CD8-positive, alpha-beta memory T cell (primary cell): ENCODE results near the gene SUGP1. TPM values are rescaled to one million over a fixed set of nuclear protein-coding genes. Genes with fewer than 3 reads are reported as not detected.
"Not testable (repeated sequence)": the region's sequence is repeated elsewhere in the genome, so short reads cannot be mapped to it uniquely, and the experiment has no call there.

ENCODE experiments used
- CTCF ChIA-PET: fragments of 350-600 bp; sonication (Branson Sonifier 250); formaldehyde crosslinking; loops from one replicate; lab custom pipeline; 2021; ENCODE audit warnings: antibody characterized with exemption; lab: Charles Lee
- POLR2A ChIA-PET: fragments of 350-600 bp; sonication (Branson Sonifier 250); formaldehyde crosslinking; loops from one replicate; lab custom pipeline; 2021; ENCODE audit warnings: antibody characterized with exemption; lab: Charles Lee
- DNase-seq, 5 donors: peaks; one replicate each; pipeline versions ENCODE4 v3.0.0 to v3.0.0-alpha.2; 2020 to 2022; ENCODE audit warnings: mixed read lengths in 1 of 5
- H3K27ac ChIP-seq: one replicate; pipeline ENCODE4 v1.7.0; 2013; ENCODE audit warnings: low read depth, mild to moderate bottlenecking, low read length, moderate library complexity
- H3K27me3 ChIP-seq: 2 replicates; pipeline ENCODE4 v1.7.0; 2013; ENCODE audit warnings: low read length, mild to moderate bottlenecking; ENCODE audit not compliant: insufficient read depth, poor library complexity, severe bottlenecking
- H3K36me3 ChIP-seq: 2 replicates; pipeline ENCODE4 v1.7.0; 2013; ENCODE audit warnings: mild to moderate bottlenecking, low read length, moderate library complexity; ENCODE audit not compliant: insufficient read depth
- H3K4me1 ChIP-seq: 2 replicates; pipeline ENCODE4 v1.7.0; 2013; ENCODE audit warnings: mild to moderate bottlenecking, low read length, moderate library complexity; ENCODE audit not compliant: insufficient read depth
- H3K4me3 ChIP-seq: 2 replicates; pipeline ENCODE4 v1.7.0; 2013; ENCODE audit warnings: mild to moderate bottlenecking, low read length
- H3K9me3 ChIP-seq: 2 replicates; pipeline ENCODE4 v1.7.0; 2013; ENCODE audit warnings: mild to moderate bottlenecking, low read length
- H3K27ac Mint-ChIP-seq, 8 donors: one replicate each; pipeline ENCODE4 v1.8.0; 2020 to 2021; ENCODE audit warnings: mixed read lengths in 8 of 8, mild to moderate bottlenecking in 6 of 8, inconsistent platforms in 3 of 8, moderate library complexity in 3 of 8
- H3K27me3 Mint-ChIP-seq, 2 donors: one replicate each; pipeline ENCODE4 v1.8.0; 2020 to 2021; ENCODE audit warnings: mixed read lengths in 2 of 2, mild to moderate bottlenecking in 1 of 2, moderate library complexity in 1 of 2
- H3K36me3 Mint-ChIP-seq, 3 donors: one replicate each; pipeline ENCODE4 v1.8.0; 2020 to 2021; ENCODE audit warnings: mixed read lengths in 3 of 3, inconsistent platforms in 1 of 3, mild to moderate bottlenecking in 1 of 3
- H3K4me1 Mint-ChIP-seq, 3 donors: one replicate each; pipeline ENCODE4 v1.8.0; 2020 to 2021; ENCODE audit warnings: mixed read lengths in 3 of 3, inconsistent platforms in 1 of 3, mild to moderate bottlenecking in 1 of 3
- H3K4me3 Mint-ChIP-seq, 7 donors: one replicate each; pipeline ENCODE4 v1.8.0; 2020 to 2021; ENCODE audit warnings: mixed read lengths in 7 of 7, mild to moderate bottlenecking in 6 of 7, moderate library complexity in 4 of 7, inconsistent platforms in 2 of 7
- H3K9me3 Mint-ChIP-seq, 5 donors: one replicate each; pipeline ENCODE4 v1.8.0; 2020 to 2022; ENCODE audit warnings: mixed read lengths in 5 of 5, mild to moderate bottlenecking in 3 of 5, moderate library complexity in 2 of 5, inconsistent platforms in 1 of 5
- polyA plus RNA-seq: library from polyadenylated mRNA; unstranded; fragments of 300-500 nt; fragmentation: Illumina TruSeq; gene quantifications from one replicate; pipeline ENCODE4 v1.2.3, GENCODE V29; 2021
- total RNA-seq, 2 experiments: library from RNA; stranded (reverse); gene quantifications; one replicate each; pipeline ENCODE4 v1.2.3, GENCODE V29; 2021

Gene SUGP1
- total and polyA plus RNA-seq, 3 experiments from 2014 or later: 40.8 to 65.9 (median 64.7) TPM

GRCh38 chr19:19356500-19356899 lies 36.2 kb upstream of the SUGP1 start:
- H3K9me3 ChIP-seq: no peaks in the 10 kb centered on the region
- peaks cover 28% of the 10 kb centered on the region for H3K36me3 ChIP-seq
- H3K4me1 ChIP-seq: peaks cover 15% of the 10 kb centered on the region
- ChIA-PET POLR2A (no interaction called here), CTCF (no interaction called here)
- no peak for DNase-seq
- Mint-ChIP-seq H3K27me3 (no peaks in the 10 kb centered on the region), H3K36me3 (peaks cover 0 to 60% (median 1%) of the 10 kb centered on the region in 3 donors), H3K4me3 (no peak overlapping the region), H3K4me1 (peaks cover 15 to 29% (median 16%) of the 10 kb centered on the region in 3 donors), H3K27ac (no peak overlapping the region), H3K9me3 (no peaks in the 10 kb centered on the region)
- H3K27ac ChIP-seq: no peak overlapping the region
- H3K4me3 ChIP-seq: no peak overlapping the region
- H3K27me3 ChIP-seq: no peaks in the 10 kb centered on the region

GRCh38 chr19:19355606-19356139 lies 35.4 kb upstream of the SUGP1 start:
- no peak overlapping the region for H3K4me3 Mint-ChIP-seq

GRCh38 chr19:19354932-19355331 lies 34.6 kb upstream of the SUGP1 start:
- no peaks in the 10 kb centered on the region for H3K27me3 Mint-ChIP-seq
- Histone ChIP-seq H3K4me3 (no peak overlapping the region), H3K36me3 (peaks cover 28% of the 10 kb centered on the region), H3K27me3 (no peaks in the 10 kb centered on the region), H3K4me1 (peaks cover 7% of the 10 kb centered on the region), H3K27ac (no peak overlapping the region), H3K9me3 (no peaks in the 10 kb centered on the region)
- peaks cover 9 to 19% (median 10%) of the 10 kb centered on the region in 3 donors for H3K4me1 Mint-ChIP-seq
- no peak for DNase-seq
- peaks cover 0 to 67% (median 1%) of the 10 kb centered on the region in 3 donors for H3K36me3 Mint-ChIP-seq
- CTCF ChIA-PET: no interaction called here
- H3K27ac Mint-ChIP-seq: peak overlapping the region in 1 of 8 donors; percentile 66
- H3K4me3 Mint-ChIP-seq: no peak overlapping the region
- POLR2A ChIA-PET: no interaction called here
- H3K9me3 Mint-ChIP-seq: no peaks in the 10 kb centered on the region

More at GRCh38 chr19:19355606-19356139, 35.4 kb upstream of the SUGP1 start:
- Mint-ChIP-seq H3K27me3 (no peaks in the 10 kb centered on the region), H3K4me1 (peaks cover 9 to 23% (median 10%) of the 10 kb centered on the region in 3 donors), H3K36me3 (peaks cover 0 to 62% (median 1%) of the 10 kb centered on the region in 3 donors), H3K27ac (peak overlapping the region in 1 of 8 donors; percentile 74), H3K9me3 (no peaks in the 10 kb centered on the region)
- H3K4me1 ChIP-seq: peaks cover 7% of the 10 kb centered on the region
- no peaks in the 10 kb centered on the region for H3K9me3 ChIP-seq
- H3K27ac ChIP-seq: no peak overlapping the region
- H3K4me3 ChIP-seq: no peak overlapping the region
- CTCF ChIA-PET: interaction anchor here (1.0 kb wide), 1 partner anchor 134 kb away, joined by 3 read pairs; no protein-coding TSS in a partner anchor
- H3K27me3 ChIP-seq: no peaks in the 10 kb centered on the region
- POLR2A ChIA-PET: no interaction called here
- DNase-seq: no peak
- H3K36me3 ChIP-seq: peaks cover 28% of the 10 kb centered on the region

DNA sequence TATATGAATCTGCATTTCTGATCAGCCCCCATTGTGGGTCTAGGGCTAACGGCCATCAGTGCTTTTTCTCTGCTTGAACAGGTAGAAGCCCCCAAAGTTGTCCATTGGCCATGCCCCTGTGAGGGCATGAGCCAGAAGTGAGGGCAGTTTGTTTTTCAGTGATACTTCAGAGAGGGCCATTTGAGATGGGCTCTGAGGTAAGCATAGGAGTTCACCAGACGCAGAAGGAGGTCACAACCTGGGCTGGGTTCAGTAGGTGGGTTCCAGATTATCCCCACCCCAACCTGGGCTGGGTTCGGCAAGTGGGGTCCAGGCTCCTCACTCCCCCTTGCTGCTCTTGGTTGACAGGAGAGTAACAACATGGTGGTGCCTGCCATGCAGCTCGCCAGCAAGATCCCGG lies 33.7 kb upstream of the SUGP1 start:
- CTCF ChIA-PET: no interaction called here
- Mint-ChIP-seq H3K36me3 (peaks cover 0 to 75% (median 1%) of the 10 kb centered on the region in 3 donors), H3K4me3 (no peak overlapping the region), H3K27ac (peak overlapping the region in 2 of 8 donors; percentile 50 to 57), H3K9me3 (no peaks in the 10 kb centered on the region), H3K4me1 (peaks cover 9 to 19% (median 10%) of the 10 kb centered on the region in 3 donors), H3K27me3 (no peaks in the 10 kb centered on the region)
- H3K9me3 ChIP-seq: no peaks in the 10 kb centered on the region
- no peaks in the 10 kb centered on the region for H3K27me3 ChIP-seq
- H3K4me1 ChIP-seq: peaks cover 7% of the 10 kb centered on the region
- H3K27ac ChIP-seq: no peak overlapping the region
- H3K4me3 ChIP-seq: no peak overlapping the region
- POLR2A ChIA-PET: interaction anchor here (0.6 kb wide), 1 partner anchor 10 kb away, joined by 3 read pairs; no protein-coding TSS in a partner anchor
- DNase-seq: no peak
- H3K36me3 ChIP-seq: peaks cover 33% of the 10 kb centered on the region

DNA sequence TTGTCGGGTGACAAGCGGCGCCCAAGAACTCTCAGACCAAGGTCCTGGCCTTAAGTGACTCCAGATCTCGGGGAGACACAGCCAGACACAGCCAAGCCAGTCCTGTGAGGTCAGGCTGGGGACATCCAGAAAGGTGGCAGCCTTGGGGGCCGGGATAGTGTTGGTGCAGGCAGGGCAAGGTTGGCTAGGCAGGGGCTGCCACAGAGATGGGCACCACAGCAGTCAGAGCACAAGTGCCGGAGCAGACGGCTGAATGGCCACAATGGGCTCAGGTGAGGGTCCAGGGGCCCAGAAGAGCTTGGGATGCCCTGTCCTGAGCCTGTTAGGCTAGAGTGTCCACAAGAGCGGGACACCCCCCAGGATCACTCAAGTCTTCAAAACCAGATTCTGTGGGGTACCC lies 32.5 kb upstream of the SUGP1 start:
- POLR2A ChIA-PET: no interaction called here
- no peak overlapping the region for H3K4me3 ChIP-seq
- Mint-ChIP-seq H3K4me3 (no peak overlapping the region), H3K27me3 (no peaks in the 10 kb centered on the region), H3K36me3 (peaks cover 0 to 82% (median 1%) of the 10 kb centered on the region in 3 donors), H3K27ac (peak overlapping the region in 1 of 8 donors; percentile 19), H3K4me1 (peaks cover 0 to 7% (median 3%) of the 10 kb centered on the region in 3 donors), H3K9me3 (no peaks in the 10 kb centered on the region)
- H3K4me1 ChIP-seq: no peaks in the 10 kb centered on the region
- peaks cover 39% of the 10 kb centered on the region for H3K36me3 ChIP-seq
- H3K9me3 ChIP-seq: no peaks in the 10 kb centered on the region
- H3K27me3 ChIP-seq: no peaks in the 10 kb centered on the region
- H3K27ac ChIP-seq: no peak overlapping the region
- CTCF ChIA-PET: no interaction called here
- DNase-seq: no peak

DNA sequence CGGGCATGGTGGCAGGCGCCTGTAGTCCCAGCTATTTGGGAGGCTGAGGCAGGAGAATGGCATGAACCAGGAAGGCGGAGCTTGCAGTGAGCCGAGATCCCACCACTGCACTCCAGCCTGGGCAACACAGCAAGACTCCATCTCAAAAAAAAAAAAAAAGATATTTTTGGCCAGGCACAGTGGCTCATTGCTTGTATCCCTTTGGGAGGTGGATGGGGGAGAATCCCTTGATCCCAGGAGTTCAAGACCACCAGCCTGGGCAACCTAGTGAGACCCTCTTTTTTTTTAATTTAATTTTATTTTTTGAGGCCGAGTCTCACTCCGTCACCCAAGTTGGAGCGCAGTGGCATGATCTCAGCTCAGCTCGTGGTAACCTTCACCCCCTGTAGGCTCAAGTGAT lies 30.4 kb upstream of the SUGP1 start:
- H3K27me3 Mint-ChIP-seq, H3K27ac ChIP-seq, H3K4me1 Mint-ChIP-seq, H3K27me3 ChIP-seq, CTCF ChIA-PET, H3K4me3 ChIP-seq, H3K9me3 Mint-ChIP-seq, POLR2A ChIA-PET, DNase-seq, H3K4me1 ChIP-seq, H3K9me3 ChIP-seq, H3K4me3 Mint-ChIP-seq: not testable (repeated sequence)
- Mint-ChIP-seq H3K27ac (peak overlapping the region in 1 of 8 donors; percentile 77), H3K36me3 (peaks cover 0 to 82% (median 7%) of the 10 kb centered on the region in 3 donors)
- H3K36me3 ChIP-seq: peaks cover 48% of the 10 kb centered on the region

DNA sequence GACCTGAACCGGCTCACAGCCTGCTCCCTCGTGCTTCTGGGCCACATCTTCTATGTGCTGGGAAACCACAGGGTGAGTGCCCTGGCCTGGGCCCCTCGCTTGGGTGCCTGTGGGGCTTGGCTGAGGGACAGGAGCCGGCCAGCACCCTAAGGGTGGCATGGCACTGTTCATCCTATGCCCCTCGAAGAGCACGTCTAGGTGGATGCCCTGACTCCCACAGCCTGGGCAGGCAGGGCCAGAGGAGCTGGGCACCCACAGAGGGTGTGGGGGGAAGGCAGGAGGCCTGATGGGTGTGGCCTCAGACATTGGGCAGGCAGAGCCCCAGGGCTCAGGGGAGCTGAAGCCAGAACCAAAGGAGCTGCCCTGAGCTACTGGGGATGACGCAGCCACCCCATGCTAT lies 29.1 kb upstream of the SUGP1 start:
- H3K27ac Mint-ChIP-seq: no peak overlapping the region
- ChIA-PET POLR2A (interaction anchor here (0.7 to 1.2 kb wide), 2 partner anchors 18 to 48 kb away, joined by 3 to 4 read pairs; no protein-coding TSS in a partner anchor), CTCF (no interaction called here)
- Histone ChIP-seq H3K36me3 (peaks cover 47% of the 10 kb centered on the region), H3K4me3 (no peak overlapping the region), H3K9me3 (no peaks in the 10 kb centered on the region), H3K4me1 (no peaks in the 10 kb centered on the region), H3K27me3 (no peaks in the 10 kb centered on the region), H3K27ac (no peak overlapping the region)
- no peaks in the 10 kb centered on the region for H3K9me3 Mint-ChIP-seq
- H3K4me1 Mint-ChIP-seq: no peaks in the 10 kb centered on the region
- H3K36me3 Mint-ChIP-seq: peaks cover 3 to 82% (median 9%) of the 10 kb centered on the region in 3 donors
- no peak overlapping the region for H3K4me3 Mint-ChIP-seq
- no peak for DNase-seq
- no peaks in the 10 kb centered on the region for H3K27me3 Mint-ChIP-seq

DNA sequence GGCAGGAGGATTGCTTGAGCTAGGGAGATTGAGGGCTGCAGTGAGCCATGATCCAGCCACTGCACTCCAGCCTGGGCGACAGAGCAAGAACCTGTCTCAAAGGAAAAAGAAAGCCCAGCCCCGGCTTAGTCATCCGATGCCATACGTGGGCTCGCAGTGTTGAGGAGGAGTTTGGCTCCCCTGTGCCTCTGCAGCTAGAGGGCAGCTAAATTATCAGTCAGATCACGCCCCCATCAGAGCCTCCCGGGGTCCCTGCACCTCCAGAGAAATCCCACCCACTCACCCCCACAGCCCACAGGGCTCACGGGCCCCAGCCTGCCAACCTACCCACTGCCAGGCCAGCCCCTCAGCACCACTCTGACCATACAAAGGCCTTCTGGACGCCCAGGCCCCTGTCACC lies 28.0 kb upstream of the SUGP1 start:
- Mint-ChIP-seq H3K4me3 (no peak overlapping the region), H3K4me1 (no peaks in the 10 kb centered on the region), H3K36me3 (peaks cover 3 to 81% (median 8%) of the 10 kb centered on the region in 3 donors), H3K27me3 (no peaks in the 10 kb centered on the region), H3K27ac (no peak overlapping the region), H3K9me3 (no peaks in the 10 kb centered on the region)
- peaks cover 49% of the 10 kb centered on the region for H3K36me3 ChIP-seq
- H3K27ac ChIP-seq: no peak overlapping the region
- H3K9me3 ChIP-seq: no peaks in the 10 kb centered on the region
- no peaks in the 10 kb centered on the region for H3K4me1 ChIP-seq
- no peaks in the 10 kb centered on the region for H3K27me3 ChIP-seq
- H3K4me3 ChIP-seq: no peak overlapping the region
- no peak for DNase-seq
- CTCF ChIA-PET: no interaction called here
- POLR2A ChIA-PET: no interaction called here
